Mononuclear cell (primary cell): Measurements from ENCODE around the gene SUPT6H. TPM values are rescaled to one million over a fixed set of nuclear protein-coding genes. Genes with fewer than 3 reads are reported as not detected.

Source experiments
- H3K27me3 ChIP-seq: 2 replicates; pipeline ENCODE4 v1.6.0; 2011; ENCODE audit warnings: low read length, control low read depth; ENCODE audit not compliant: insufficient read depth
- H3K4me1 ChIP-seq: 2 replicates; pipeline ENCODE4 v1.5.1; 2011; ENCODE audit warnings: mild to moderate bottlenecking, low read length, control low read depth; ENCODE audit not compliant: insufficient read depth
- H3K4me3 ChIP-seq: 2 replicates; pipeline ENCODE4 v1.5.1; 2011; ENCODE audit warnings: mild to moderate bottlenecking, low read length, moderate library complexity
- H3K9me3 ChIP-seq: 2 replicates; pipeline ENCODE4 v1.5.1; 2011; ENCODE audit warnings: low read depth, mild to moderate bottlenecking, control low read depth, low read length
- total RNA-seq: library from RNA; depleted of rRNA; stranded (reverse); fragments of >200 nt; gene quantifications from one replicate; pipeline ENCODE4 v1.2.3, GENCODE V29; 2012

SUPT6H gene
- total RNA-seq, 1 donor, result 80.9 TPM

DNA sequence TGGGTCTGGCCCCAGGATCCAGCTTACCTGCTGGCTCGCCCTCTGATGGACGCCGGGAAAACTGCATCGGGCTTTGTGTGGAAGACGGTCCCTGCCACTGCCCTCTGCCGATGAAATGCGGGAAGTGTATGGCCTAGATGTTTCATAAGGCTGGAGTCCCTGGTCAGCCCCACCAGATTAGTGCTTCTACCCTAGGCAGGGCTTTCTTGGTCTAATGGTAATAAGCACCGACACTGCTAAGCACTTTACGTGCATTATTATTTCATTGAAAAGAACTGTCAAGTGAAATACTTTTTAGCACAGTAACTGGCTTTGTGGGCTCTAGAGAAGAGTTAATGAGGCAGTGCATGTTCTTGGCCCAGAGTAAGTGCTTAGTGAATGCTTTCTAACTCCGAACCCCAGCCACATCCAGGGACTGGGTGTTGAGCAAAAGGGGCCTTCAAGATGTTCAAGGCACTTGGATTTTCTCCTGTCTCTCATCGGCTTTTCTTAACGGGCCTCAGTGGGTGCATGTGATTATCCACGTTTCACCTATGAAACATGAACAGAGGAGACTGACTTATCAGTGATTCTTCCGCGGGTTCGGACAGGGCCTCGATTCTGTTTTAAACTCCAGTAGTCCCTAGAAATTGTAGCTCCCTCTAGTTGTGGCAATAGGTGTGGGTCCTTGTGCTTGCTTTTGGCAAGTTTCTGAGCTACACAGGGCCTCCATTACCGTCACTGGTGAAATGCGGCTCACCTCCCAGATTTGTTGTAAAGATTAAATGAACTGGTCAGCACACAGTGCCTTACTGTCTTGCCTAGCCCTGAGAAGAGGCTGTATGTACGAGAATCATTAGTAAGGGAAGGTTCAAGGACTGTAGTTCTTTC lies 88.4 kb downstream of the SUPT6H start:
- peaks cover 16% of the 10 kb centered on the region for H3K4me1 ChIP-seq
- no peaks in the 10 kb centered on the region for H3K27me3 ChIP-seq
- no peaks in the 10 kb centered on the region for H3K9me3 ChIP-seq
- no peak overlapping the region for H3K4me3 ChIP-seq

DNA sequence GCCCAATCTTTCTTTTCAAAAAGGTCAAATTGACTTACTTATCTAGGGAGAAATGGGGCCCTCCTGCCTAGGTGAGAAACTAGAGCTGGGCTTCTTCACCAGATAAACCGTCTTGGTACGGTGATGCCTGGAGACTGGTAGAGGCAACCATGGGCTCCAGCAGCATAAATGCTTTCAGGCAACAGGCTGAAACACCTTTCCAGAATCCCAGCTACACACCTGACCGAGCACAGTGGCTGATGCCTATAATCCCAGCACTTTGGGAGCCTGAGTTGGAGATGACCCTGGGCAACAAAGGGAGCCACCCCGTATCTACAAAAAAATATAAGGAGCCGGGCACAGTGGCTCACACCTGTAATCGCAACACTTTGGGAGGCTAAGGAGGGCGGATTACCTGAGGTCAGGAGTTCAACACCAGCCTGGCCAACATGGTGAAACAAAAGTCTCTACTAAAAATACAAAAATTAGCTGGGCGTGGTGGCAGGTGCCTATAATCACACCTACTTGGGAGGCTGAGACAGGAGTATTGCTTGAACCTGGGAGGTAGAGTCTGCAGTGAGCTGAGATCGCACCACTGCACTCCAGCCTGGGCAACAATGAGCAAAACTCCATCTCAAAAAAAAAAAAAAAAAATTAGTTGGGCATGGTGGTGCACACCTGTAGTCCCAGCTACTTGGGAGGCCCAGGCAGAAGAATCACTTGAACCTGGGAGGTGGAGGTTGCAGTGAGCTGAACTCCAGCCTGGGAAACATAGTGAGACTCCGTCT lies 89.8 kb downstream of the SUPT6H start:
- no peaks in the 10 kb centered on the region for H3K9me3 ChIP-seq
- H3K4me1 ChIP-seq, result peaks cover 6% of the 10 kb centered on the region
- H3K27me3 ChIP-seq, result no peaks in the 10 kb centered on the region
- no peak overlapping the region for H3K4me3 ChIP-seq

Other genes with a start within 250 kb of the SUPT6H start
- gene SLC13A2, start 188.6 kb upstream of the SUPT6H start, total RNA-seq, result not detected
- gene FOXN1, start 155.9 kb upstream of the SUPT6H start, total RNA-seq, result not detected
- gene UNC119, start 109.6 kb upstream of the SUPT6H start, total RNA-seq, result 52.3 TPM
- gene PIGS, start 90.7 kb upstream of the SUPT6H start, total RNA-seq, result 43.2 TPM
- gene ALDOC, start 85.3 kb upstream of the SUPT6H start, total RNA-seq, result 17.8 TPM
- gene SPAG5, start 63.2 kb upstream of the SUPT6H start, total RNA-seq, result 9.6 TPM
- gene RSKR, start 48.0 kb upstream of the SUPT6H start, total RNA-seq, result 4.9 TPM
- gene BLTP2, start 17.0 kb upstream of the SUPT6H start, total RNA-seq, result 85.2 TPM
- gene SDF2, start 299 bp upstream of the SUPT6H start, total RNA-seq, result 31.3 TPM
- gene PROCA1, start 49.7 kb downstream of the SUPT6H start, total RNA-seq, result 0.94 TPM
- gene RAB34, start 55.7 kb downstream of the SUPT6H start, total RNA-seq, result 27.0 TPM
- 1,375 TPM for gene RPL23A, start 57.8 kb downstream of the SUPT6H start, total RNA-seq
- not detected for gene TLCD1, start 64.0 kb downstream of the SUPT6H start, total RNA-seq
- 1.4 TPM for gene NEK8, start 66.6 kb downstream of the SUPT6H start, total RNA-seq
- gene TRAF4, start 81.8 kb downstream of the SUPT6H start, total RNA-seq, result 51.2 TPM
- gene FAM222B, start 180.6 kb downstream of the SUPT6H start, total RNA-seq, result 15.1 TPM
- gene ERAL1, start 192.8 kb downstream of the SUPT6H start, total RNA-seq, result 11.1 TPM
- gene FLOT2, start 235.5 kb downstream of the SUPT6H start, total RNA-seq, result 52.7 TPM
- 12.0 TPM for gene DHRS13, start 240.9 kb downstream of the SUPT6H start, total RNA-seq